Activated T-cell treated with anti-CD3 and anti-CD28 coated beads for 24 hours (primary cell): ENCODE data around the gene KCNN3.

Experiments used
- DNase-seq: peaks from one replicate; pipeline ENCODE4 v3.0.0-alpha.2; 2020; ENCODE audit warnings: low read depth

Gene KCNN3

GRCh38 chr1:154860156-154860870 is 9.8 kb downstream of the KCNN3 start:
- DNase-seq = no peak

- DNase-seq = no peak
These were observed 10.3 kb downstream of the KCNN3 start for GRCh38 chr1:154859786-154860155.

- DNase-seq = no peak
These were observed 10.8 kb downstream of the KCNN3 start for GRCh38 chr1:154859151-154859785.

- DNase-seq = no peak
These were observed 12.5 kb downstream of the KCNN3 start for GRCh38 chr1:154857441-154858215.

- no peak for DNase-seq
These were observed 13.1 kb downstream of the KCNN3 start for GRCh38 chr1:154857022-154857421.

- DNase-seq = no peak
These were observed 13.5 kb downstream of the KCNN3 start for GRCh38 chr1:154856544-154856943.

- DNase-seq = no peak
These were observed 14.0 kb downstream of the KCNN3 start for GRCh38 chr1:154856049-154856448.

- no peak for DNase-seq
These were observed 14.8 kb downstream of the KCNN3 start for GRCh38 chr1:154855186-154855851.

GRCh38 chr1:154852845-154853244 is 17.2 kb downstream of the KCNN3 start:
- no peak for DNase-seq

- DNase-seq = no peak
These were observed 18.5 kb downstream of the KCNN3 start for GRCh38 chr1:154851392-154852177.

- peak; percentile 9 for DNase-seq
These were observed 20.4 kb downstream of the KCNN3 start for GRCh38 chr1:154849645-154850131.

GRCh38 chr1:154848983-154849382 is 21.1 kb downstream of the KCNN3 start:
- no peak for DNase-seq

GRCh38 chr1:154847891-154848290 is 22.2 kb downstream of the KCNN3 start:
- no peak for DNase-seq

- DNase-seq = no peak
These were observed 23.3 kb downstream of the KCNN3 start for GRCh38 chr1:154846565-154847442.

- no peak for DNase-seq
These were observed 24.2 kb downstream of the KCNN3 start for GRCh38 chr1:154845879-154846278.

- DNase-seq = no peak
These were observed 24.9 kb downstream of the KCNN3 start for GRCh38 chr1:154845174-154845573.

- no peak for DNase-seq
These were observed 25.8 kb downstream of the KCNN3 start for GRCh38 chr1:154844297-154844681.

- no peak for DNase-seq
These were observed 26.3 kb downstream of the KCNN3 start for GRCh38 chr1:154843636-154844296.

- DNase-seq = no peak
These were observed 27.4 kb downstream of the KCNN3 start for GRCh38 chr1:154842635-154843034.

GRCh38 chr1:154841384-154841783 is 28.7 kb downstream of the KCNN3 start:
- no peak for DNase-seq
